Measurements from ENCODE around the gene IFNL4.
"Not testable (repeated sequence)": the region's sequence is repeated elsewhere in the genome, so short reads cannot be mapped to it uniquely, and the experiment has no call there.

Gene IFNL4

GRCh38 chr19:39254531-39255345 lies 6.1 kb upstream of the IFNL4 start:
- FAIRE-seq: no peak

GRCh38 chr19:39253374-39254149 lies 4.9 kb upstream of the IFNL4 start:
- no peak for FAIRE-seq

- FAIRE-seq: no peak
These were observed 3.8 kb upstream of the IFNL4 start for GRCh38 chr19:39252458-39252857.

DNA sequence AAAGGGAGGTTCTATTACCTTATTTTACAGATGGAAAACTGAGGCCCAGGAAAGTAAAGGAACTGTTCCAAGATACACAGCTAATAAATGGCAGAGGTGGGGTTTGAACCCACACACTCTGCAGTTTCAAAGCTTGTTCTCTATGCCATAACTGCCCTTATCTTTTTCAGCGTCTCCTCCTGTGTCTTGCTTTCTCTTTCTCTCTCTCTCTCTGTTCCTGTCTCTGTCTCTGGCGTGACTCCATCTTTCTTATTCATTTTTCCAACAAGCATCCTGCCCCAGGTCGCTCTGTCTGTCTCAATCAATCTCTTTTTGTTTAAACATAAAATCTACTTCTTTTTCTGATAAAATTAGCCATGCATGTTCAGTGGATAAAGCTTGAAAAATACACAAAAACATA lies 3.2 kb upstream of the IFNL4 start:
- FAIRE-seq: no peak

GRCh38 chr19:39251081-39251480 lies 2.4 kb upstream of the IFNL4 start:
- FAIRE-seq: no peak

GRCh38 chr19:39247701-39248664 lies 673 bp downstream of the IFNL4 start:
- FAIRE-seq: no peak

GRCh38 chr19:39246951-39247669 lies 1.5 kb downstream of the IFNL4 start:
- no peak for FAIRE-seq

DNA sequence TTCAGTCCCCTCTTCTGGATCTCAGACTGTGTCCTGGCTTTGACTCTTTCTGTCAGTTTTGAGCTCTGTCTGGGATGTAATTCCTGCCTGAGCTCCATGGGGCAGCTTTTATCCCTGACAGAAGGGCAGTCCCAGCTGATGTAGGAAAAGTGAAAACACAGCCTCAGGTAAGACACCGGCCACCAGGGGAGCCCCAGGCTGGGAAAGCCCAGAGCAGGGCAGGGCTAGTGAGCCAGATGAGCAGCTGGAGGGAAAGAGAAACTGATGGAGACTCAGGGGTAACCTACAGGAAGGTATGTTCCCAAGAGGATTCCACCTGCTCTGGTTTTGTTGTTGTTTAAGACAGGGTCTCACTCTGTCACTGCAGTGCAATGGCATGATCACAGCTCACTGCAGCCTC lies 3.5 kb downstream of the IFNL4 start:
- not testable (repeated sequence) for FAIRE-seq

DNA sequence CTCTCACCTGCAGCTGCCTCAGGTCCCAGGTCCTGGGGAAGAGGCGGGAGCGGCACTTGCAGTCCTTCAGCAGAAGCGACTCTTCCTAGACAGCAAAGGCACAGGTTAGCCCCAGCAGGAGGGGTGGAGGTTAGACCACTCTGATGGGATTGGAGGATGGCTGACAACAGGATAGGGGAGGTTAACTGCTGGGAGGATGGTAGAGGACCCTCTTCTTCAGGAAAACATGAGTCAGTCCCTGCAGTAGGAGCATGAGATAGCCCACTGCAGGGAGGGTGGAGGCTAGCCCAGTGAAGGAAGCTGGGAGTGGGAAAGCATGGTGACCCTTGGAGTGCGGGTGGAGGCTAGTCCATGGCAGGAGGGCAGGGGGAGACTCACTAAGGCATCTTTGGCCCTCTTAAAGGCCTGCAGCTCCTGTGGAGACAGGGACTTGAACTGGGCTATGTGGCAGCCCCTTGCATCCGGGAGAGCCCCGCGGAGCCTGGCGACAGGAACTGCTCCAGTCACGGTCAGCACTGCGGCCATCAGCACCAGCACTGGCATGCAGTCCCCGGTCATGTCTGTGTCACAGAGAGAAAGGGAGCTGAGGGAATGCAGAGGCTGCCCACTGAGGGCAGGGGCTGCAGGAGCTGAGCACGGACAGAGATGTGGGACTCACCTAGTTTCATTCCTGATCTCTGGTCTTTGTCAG lies 4.1 kb downstream of the IFNL4 start, which contains the start of gene IFNL3:
Gene IFNL3, minus strand, starts transcription at position 597 of the 691 bp plus-strand sequence. Its CDS starts 39 bp downstream, at position 558.
- FAIRE-seq: not testable (repeated sequence)

DNA sequence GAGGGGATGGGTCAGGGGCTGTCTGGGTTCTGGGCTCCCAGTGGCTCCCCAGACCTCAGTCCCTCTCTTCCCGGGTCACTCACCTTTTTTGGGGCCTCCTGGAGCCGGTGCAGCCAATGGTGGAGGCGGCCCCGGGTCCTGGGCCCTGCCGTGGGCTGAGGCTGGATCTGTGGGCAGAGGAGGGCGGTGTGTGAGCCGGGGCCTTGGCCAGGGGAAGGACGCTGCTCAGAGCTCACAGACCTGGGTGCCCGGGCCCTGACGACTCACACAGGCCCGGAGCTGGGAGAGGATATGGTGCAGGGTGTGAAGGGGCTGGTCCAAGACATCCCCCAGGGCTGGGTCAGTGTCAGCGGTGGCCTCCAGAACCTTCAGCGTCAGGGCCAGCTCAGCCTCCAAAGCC lies 4.9 kb downstream of the IFNL4 start:
- FAIRE-seq: not testable (repeated sequence)

DNA sequence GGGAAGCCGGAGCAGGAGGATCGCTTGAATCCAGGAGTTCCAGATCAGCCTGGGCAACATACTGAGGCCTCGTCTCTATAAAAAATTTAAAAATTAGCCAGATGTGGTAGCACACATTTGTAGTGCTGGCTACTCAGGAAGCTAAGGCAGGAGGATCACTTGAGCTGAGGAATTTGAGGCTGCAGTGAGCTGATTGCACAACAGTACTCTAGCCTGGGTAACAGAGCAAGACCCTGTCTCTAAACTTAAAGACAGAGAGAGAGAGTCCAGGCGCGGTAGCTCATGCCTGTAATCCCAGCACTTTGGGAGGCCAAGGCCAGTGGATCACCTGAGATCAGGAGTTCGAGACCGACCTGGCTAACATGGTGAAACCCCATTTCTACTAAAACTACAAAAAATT lies 8.2 kb downstream of the IFNL4 start:
- FAIRE-seq: no peak

GRCh38 chr19:39238944-39239343 lies 9.7 kb downstream of the IFNL4 start:
- no peak for FAIRE-seq

DNA sequence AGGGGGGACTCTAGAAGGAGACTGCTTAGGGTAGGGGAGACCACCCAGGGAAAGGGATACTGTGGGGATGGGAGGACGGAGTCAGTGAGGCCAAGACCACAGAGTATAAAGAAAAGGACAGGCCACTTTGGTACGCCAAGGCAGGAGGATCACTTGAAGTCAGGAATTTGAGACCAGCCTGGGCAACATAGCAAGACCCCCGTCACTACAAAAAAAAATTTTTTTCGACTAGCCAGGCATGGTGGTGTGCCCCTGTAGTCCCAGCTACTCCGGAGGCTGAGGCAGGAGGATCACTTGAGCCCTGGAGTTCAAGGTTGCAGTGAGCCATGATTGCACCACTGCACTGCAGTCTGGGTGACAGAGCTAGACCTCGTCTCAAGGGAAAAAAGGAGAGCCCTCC lies 10.4 kb downstream of the IFNL4 start:
- no peak for FAIRE-seq

- no peak for FAIRE-seq
These were observed 11.2 kb downstream of the IFNL4 start for GRCh38 chr19:39237200-39238184.

GRCh38 chr19:39236527-39236926 lies 12.1 kb downstream of the IFNL4 start:
- no peak for FAIRE-seq

- FAIRE-seq: no peak
These were observed 15.9 kb downstream of the IFNL4 start for GRCh38 chr19:39232708-39233107.

GRCh38 chr19:39230096-39230764 lies 18.4 kb downstream of the IFNL4 start:
- FAIRE-seq: no peak

DNA sequence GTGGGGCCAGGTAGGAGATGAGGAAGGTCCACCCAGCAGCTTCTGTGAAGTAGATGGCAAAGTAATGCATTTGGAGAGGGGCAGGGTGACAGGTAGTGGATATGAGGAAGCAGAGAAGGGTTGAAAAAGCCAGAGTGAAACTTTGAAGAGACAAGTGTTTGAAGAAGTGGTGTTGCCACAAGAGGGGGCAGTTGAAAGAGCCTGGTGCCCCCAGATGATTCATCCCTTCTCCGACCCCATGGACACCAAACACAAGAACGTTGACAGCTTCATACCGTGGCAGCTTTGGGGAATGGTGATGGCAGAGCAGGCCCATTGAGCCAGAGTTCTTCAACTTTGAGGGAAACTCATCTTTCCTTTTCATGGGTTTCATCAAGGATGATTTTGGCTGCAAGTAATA lies 23.7 kb downstream of the IFNL4 start:
- FAIRE-seq: no peak

DNA sequence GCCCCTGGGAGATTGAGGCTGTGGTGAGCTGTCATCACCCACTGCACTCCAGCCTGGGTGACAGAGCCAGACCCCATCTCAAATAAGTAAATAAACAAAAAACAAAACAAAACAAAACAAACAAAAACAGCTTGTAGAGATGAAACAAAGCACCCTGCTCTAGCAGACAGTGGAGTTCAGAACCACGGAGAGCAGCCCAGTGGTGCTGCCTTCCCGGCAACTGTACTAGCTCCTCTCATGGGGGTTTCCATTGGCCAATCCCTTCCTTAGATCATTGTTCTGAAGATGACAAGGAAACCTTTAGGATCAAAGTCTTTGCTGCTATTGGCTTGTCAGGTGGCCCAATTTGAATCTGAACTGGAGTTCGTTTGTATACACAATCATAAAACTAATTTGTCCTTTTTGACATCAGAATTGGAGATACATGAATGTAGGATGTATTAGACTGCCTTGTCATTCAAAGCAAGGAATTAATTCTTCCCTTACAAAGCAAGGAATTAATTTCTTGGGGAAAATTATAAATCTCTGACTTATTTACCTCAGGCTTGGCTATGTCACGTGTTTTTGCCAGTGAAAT lies 24.9 kb downstream of the IFNL4 start:
- FAIRE-seq: no peak
